ENCODE measurements around the gene FRYL. TPM values are rescaled to one million over a fixed set of nuclear protein-coding genes. Genes with fewer than 3 reads are reported as not detected.

Gene FRYL
- polyA plus RNA-seq, 1 experiment, result 28.0 TPM

DNA sequence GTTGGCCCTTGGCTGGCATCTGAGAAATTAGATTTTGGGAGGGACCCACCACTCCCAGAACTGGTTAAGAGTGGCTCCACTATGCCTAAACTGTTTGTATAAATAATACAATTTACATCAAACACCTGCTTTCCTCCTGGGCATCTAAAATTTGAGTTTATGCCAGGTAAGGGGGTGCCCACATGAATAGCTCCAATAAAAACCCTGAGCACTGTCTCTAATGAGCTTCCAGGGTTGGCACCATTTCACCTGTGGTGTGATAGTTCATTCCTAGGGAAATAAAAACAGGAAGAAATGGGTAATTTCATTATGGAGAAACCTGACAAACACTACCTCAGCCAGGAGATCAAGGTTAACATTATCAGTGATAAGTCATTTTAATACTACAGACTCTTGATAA is 119.7 kb downstream of the FRYL start:
- no peak for DNase-seq (ENCODE audit: low read depth, low spot score)
- TF ChIP-seq, protein P1, sequence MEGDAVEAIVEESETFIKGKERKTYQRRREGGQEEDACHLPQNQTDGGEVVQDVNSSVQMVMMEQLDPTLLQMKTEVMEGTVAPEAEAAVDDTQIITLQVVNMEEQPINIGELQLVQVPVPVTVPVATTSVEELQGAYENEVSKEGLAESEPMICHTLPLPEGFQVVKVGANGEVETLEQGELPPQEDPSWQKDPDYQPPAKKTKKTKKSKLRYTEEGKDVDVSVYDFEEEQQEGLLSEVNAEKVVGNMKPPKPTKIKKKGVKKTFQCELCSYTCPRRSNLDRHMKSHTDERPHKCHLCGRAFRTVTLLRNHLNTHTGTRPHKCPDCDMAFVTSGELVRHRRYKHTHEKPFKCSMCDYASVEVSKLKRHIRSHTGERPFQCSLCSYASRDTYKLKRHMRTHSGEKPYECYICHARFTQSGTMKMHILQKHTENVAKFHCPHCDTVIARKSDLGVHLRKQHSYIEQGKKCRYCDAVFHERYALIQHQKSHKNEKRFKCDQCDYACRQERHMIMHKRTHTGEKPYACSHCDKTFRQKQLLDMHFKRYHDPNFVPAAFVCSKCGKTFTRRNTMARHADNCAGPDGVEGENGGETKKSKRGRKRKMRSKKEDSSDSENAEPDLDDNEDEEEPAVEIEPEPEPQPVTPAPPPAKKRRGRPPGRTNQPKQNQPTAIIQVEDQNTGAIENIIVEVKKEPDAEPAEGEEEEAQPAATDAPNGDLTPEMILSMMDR (IDR thresholded peaks at IDR 0.05; ENCODE audit: low read depth, low read length), result no peak
- Histone ChIP-seq H3K4me3 (ENCODE audit: low read depth, low read length) (no peak overlapping the region), H3K27ac (ENCODE audit: low read depth, low read length) (no peak overlapping the region), H3K9me3 (ENCODE audit: control insufficient read depth, insufficient read depth, low read length) (no peaks in the 10 kb centered on the region), H3K27me3 (ENCODE audit: control insufficient read depth, insufficient read depth, low read length) (no peaks in the 10 kb centered on the region)
- CTCF ChIA-PET, result no interaction called here
- POLR2A ChIA-PET, result no interaction called here

DNA sequence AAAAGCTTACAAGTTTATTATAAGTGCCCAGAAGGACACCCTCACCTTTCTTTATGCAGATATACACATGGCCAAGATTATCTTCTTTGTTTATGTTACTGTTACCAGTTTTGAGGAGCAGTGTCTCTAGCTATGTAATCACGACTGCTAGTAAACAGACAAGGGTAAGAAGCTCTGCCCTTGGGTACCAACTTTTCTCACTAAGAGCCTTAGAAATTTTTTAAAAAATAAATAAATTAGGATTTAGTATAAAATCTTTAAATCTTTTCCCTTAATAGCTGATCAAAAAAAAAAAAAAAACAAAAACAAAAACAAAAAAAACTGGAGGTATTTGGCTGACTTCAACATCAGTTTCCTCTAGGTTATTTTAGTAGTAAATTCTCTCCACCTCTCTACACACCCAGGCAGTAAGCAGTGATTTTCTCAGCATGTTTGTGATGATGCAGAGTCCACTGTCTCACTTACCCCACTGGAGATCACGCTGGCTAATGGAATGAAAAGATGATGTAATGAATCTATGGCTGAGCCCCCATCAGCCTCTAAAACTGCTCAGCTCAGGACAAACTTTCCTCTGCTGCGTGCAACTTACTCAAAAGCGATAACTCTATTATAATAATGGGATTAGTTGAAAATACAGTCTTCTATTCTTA is 125.9 kb downstream of the FRYL start:
- TF ChIP-seq, protein P1 (IDR thresholded peaks at IDR 0.05; ENCODE audit: low read depth, low read length), result no peak
- CTCF ChIA-PET, result interaction anchor here (0.5 to 2.5 kb wide), 4 partner anchors 11 to 208 kb away, joined by 3 to 7 read pairs (median 5); no protein-coding TSS in a partner anchor
- Histone ChIP-seq H3K4me3 (ENCODE audit: low read depth, low read length) (no peak overlapping the region), H3K27me3 (ENCODE audit: control insufficient read depth, insufficient read depth, low read length) (no peaks in the 10 kb centered on the region), H3K9me3 (ENCODE audit: control insufficient read depth, insufficient read depth, low read length) (no peaks in the 10 kb centered on the region), H3K27ac (ENCODE audit: low read depth, low read length) (peak overlapping the region; percentile 23)
- POLR2A ChIA-PET, result interaction anchor here (1.0 kb wide), 1 partner anchor 126 kb away, joined by 3 read pairs; the partner anchor contains the start of gene FRYL
- no peak for DNase-seq (ENCODE audit: low read depth, low spot score)

GRCh38 chr4:48653217-48654014 is 126.7 kb downstream of the FRYL start:
- H3K27ac ChIP-seq (ENCODE audit: low read depth, low read length), result peak overlapping the region; percentile 23
- POLR2A ChIA-PET, result no interaction called here
- CTCF ChIA-PET, result interaction anchor here (0.5 to 2.5 kb wide), 4 partner anchors 11 to 207 kb away, joined by 3 to 7 read pairs (median 5); no protein-coding TSS in a partner anchor
- H3K9me3 ChIP-seq (ENCODE audit: control insufficient read depth, insufficient read depth, low read length), result no peaks in the 10 kb centered on the region
- H3K4me3 ChIP-seq (ENCODE audit: low read depth, low read length), result no peak overlapping the region
- TF ChIP-seq, protein P1 (IDR thresholded peaks at IDR 0.05; ENCODE audit: low read depth, low read length), result no peak
- H3K27me3 ChIP-seq (ENCODE audit: control insufficient read depth, insufficient read depth, low read length), result no peaks in the 10 kb centered on the region
- DNase-seq (ENCODE audit: low read depth, low spot score), result peak; percentile 32

- Histone ChIP-seq H3K27me3 (ENCODE audit: control insufficient read depth, insufficient read depth, low read length) (no peaks in the 10 kb centered on the region), H3K9me3 (ENCODE audit: control insufficient read depth, insufficient read depth, low read length) (no peaks in the 10 kb centered on the region), H3K4me3 (ENCODE audit: low read depth, low read length) (no peak overlapping the region), H3K27ac (ENCODE audit: low read depth, low read length) (no peak overlapping the region)
- ChIA-PET POLR2A (no interaction called here), CTCF (interaction anchor here (1.2 to 2.5 kb wide), 2 partner anchors 73 to 75 kb away, joined by 6 to 7 read pairs; no protein-coding TSS in a partner anchor)
- DNase-seq (ENCODE audit: low read depth, low spot score), result no peak
- TF ChIP-seq, protein P1 (IDR thresholded peaks at IDR 0.05; ENCODE audit: low read depth, low read length), result no peak
These were observed 128.2 kb downstream of the FRYL start for GRCh38 chr4:48651914-48652313.

DNA sequence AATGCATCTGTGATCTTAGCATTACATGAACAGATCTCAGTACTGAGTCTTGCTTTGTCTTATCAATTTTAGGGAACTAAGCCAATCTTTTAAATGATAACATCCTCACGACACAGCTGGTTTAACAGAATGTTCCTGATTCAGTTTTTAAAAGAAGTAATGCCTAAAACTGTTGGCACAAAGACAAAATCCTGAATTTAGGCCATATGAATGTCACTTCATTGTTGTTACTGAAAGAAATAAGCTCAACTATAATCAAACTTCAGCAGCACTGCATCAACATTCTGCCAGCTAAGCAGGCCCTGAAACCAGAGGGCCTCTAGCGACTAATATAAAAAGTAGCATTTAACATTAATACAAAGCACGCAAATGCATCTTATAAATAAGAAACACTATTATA is 130.6 kb downstream of the FRYL start:
- Histone ChIP-seq H3K27me3 (ENCODE audit: control insufficient read depth, insufficient read depth, low read length) (no peaks in the 10 kb centered on the region), H3K27ac (ENCODE audit: low read depth, low read length) (no peak overlapping the region), H3K9me3 (ENCODE audit: control insufficient read depth, insufficient read depth, low read length) (no peaks in the 10 kb centered on the region), H3K4me3 (ENCODE audit: low read depth, low read length) (no peak overlapping the region)
- CTCF ChIA-PET, result no interaction called here
- TF ChIP-seq, protein P1 (IDR thresholded peaks at IDR 0.05; ENCODE audit: low read depth, low read length), result no peak
- POLR2A ChIA-PET, result no interaction called here
- no peak for DNase-seq (ENCODE audit: low read depth, low spot score)
